NCI-H526 treated with DMSO at 0.1 percent for 48 hours (cell line): ENCODE measurements around the gene TRIM22.
"Not testable (repeated sequence)": the region's sequence is repeated elsewhere in the genome, so short reads cannot be mapped to it uniquely, and the experiment has no call there.

ENCODE experiments used
- DNase-seq: peaks from one replicate; lab custom pipeline; 2025; lab: John Stamatoyannopoulos, UW

TRIM22 gene

GRCh38 chr11:5689551-5689983 lies at the start of gene TRIM22:
TSS of gene TRIM22 (plus strand) at chr11:5689790. CDS start at chr11:5696233, 6,443 bp downstream.
- DNase-seq: no peak

GRCh38 chr11:5639953-5640352 lies 49.6 kb upstream of the TRIM22 start:
- DNase-seq: no peak

GRCh38 chr11:5643585-5643984 lies 46.0 kb upstream of the TRIM22 start:
- no peak for DNase-seq

- DNase-seq: no peak
These were observed 43.5 kb upstream of the TRIM22 start for GRCh38 chr11:5646139-5646538.

- DNase-seq: no peak
These were observed 34.1 kb upstream of the TRIM22 start for GRCh38 chr11:5655474-5655873.

GRCh38 chr11:5656956-5657355 lies 32.6 kb upstream of the TRIM22 start:
- not testable (repeated sequence) for DNase-seq

GRCh38 chr11:5658318-5658717 lies 31.3 kb upstream of the TRIM22 start:
- DNase-seq: no peak

- no peak for DNase-seq
These were observed 26.1 kb upstream of the TRIM22 start for GRCh38 chr11:5663511-5663910.

- no peak for DNase-seq
These were observed 24.5 kb upstream of the TRIM22 start for GRCh38 chr11:5665051-5665570.

- no peak for DNase-seq
These were observed 23.7 kb upstream of the TRIM22 start for GRCh38 chr11:5665746-5666401.

GRCh38 chr11:5666402-5666793 lies 23.2 kb upstream of the TRIM22 start:
- DNase-seq: no peak

GRCh38 chr11:5671831-5672230 lies 17.8 kb upstream of the TRIM22 start:
- no peak for DNase-seq

GRCh38 chr11:5674391-5674790 lies 15.2 kb upstream of the TRIM22 start:
- no peak for DNase-seq

- no peak for DNase-seq
These were observed 9.8 kb upstream of the TRIM22 start for GRCh38 chr11:5679811-5680210.

- DNase-seq: not testable (repeated sequence)
These were observed 6.6 kb upstream of the TRIM22 start for GRCh38 chr11:5682890-5683441.

- DNase-seq: not testable (repeated sequence)
These were observed 6.0 kb upstream of the TRIM22 start for GRCh38 chr11:5683620-5684019.

GRCh38 chr11:5684036-5684645 lies 5.4 kb upstream of the TRIM22 start:
- DNase-seq: no peak

- no peak for DNase-seq
These were observed 4.8 kb upstream of the TRIM22 start, which contains the start of gene TRIM5 for GRCh38 chr11:5684646-5685362. TSS of gene TRIM5 (minus strand) at chr11:5685074. CDS start at chr11:5680177, 4,897 bp downstream.

GRCh38 chr11:5686426-5686825 lies 3.2 kb upstream of the TRIM22 start:
- DNase-seq: no peak

GRCh38 chr11:5688482-5688881 lies 1.1 kb upstream of the TRIM22 start:
- no peak for DNase-seq

GRCh38 chr11:5690216-5690615 lies 626 bp downstream of the TRIM22 start:
- DNase-seq: no peak

- no peak for DNase-seq
These were observed 1.1 kb downstream of the TRIM22 start for GRCh38 chr11:5690736-5691135.
